GM12878 (cell line): ENCODE data around the gene UBAC2. TPM values are rescaled to one million over a fixed set of nuclear protein-coding genes. Genes with fewer than 3 reads are reported as not detected.

Experiments used
- ATAC-seq: fragments of 200-7000 bp; cut with Tn5 transposase; 3 replicates; pipeline ENCODE4 v1.9.1; 2020; ENCODE audit warnings: mild to moderate bottlenecking, moderate library complexity
- BruUV-seq: library from RNA; stranded (reverse); fragments of 400-500 nt; replicated peaks from 2 replicates; lab custom pipeline; 2021; lab: Mats Ljungman, UMichigan
- CTCF ChIA-PET: fragments of 300-600 bp; sonication (Branson Sonifier 250); formaldehyde crosslinking; extraction: SDS; loops from one replicate; lab custom pipeline; 2021; ENCODE audit warnings: inconsistent platforms; lab: Yijun Ruan, JAX
- POLR2A ChIA-PET: fragments of 350-600 bp; formaldehyde crosslinking; extraction: SDS; loops from one replicate; lab custom pipeline; 2021; ENCODE audit warnings: inconsistent platforms; lab: Charles Lee
- RAD21 ChIA-PET: fragments of 300-600 bp; sonication (Branson Sonifier 250); formaldehyde crosslinking; loops from one replicate; lab custom pipeline; 2023; ENCODE audit warnings: antibody characterized with exemption; ENCODE audit not compliant: unreplicated experiment; lab: Charles Lee
- SMC1A ChIA-PET: fragments of 300-600 bp; sonication (Branson Sonifier 250); formaldehyde crosslinking; loops from one replicate; lab custom pipeline; 2023; ENCODE audit not compliant: unreplicated experiment, uncharacterized antibody; lab: Charles Lee
- DNase-seq: peaks from one replicate; pipeline ENCODE4 v3.0.0-alpha.2; 2011; ENCODE audit warnings: low read depth, low spot score
- FAIRE-seq: peaks from 3 replicates; lab custom pipeline; 2011; peaks lifted over from hg19 to GRCh38; lab: Jason Lieb, UNC
- H2AFZ ChIP-seq: 2 replicates; pipeline ENCODE4 v1.6.0; 2011; ENCODE audit warnings: low read depth, low read length, control low read depth; ENCODE audit not compliant: control insufficient read depth
- H3K27ac ChIP-seq: 2 replicates; pipeline ENCODE4 v1.5.1; 2011; ENCODE audit warnings: control low read depth; ENCODE audit not compliant: control insufficient read depth, insufficient read depth
- H3K27me3 ChIP-seq, 2 experiments: replicated peaks in 1 of 2; 2 replicates each; pipeline versions ENCODE4 v1.6.0 to v1.6.1; 2011; ENCODE audit warnings: low read length in 1 of 2; ENCODE audit not compliant: control insufficient read depth in 2 of 2, insufficient read depth in 2 of 2
- H3K36me3 ChIP-seq, 2 experiments: 2 replicates each; pipeline ENCODE4 v1.5.1; 2011; ENCODE audit warnings: low read length in 1 of 2; ENCODE audit not compliant: control insufficient read depth in 2 of 2, insufficient read depth in 2 of 2
- H3K4me1 ChIP-seq: 2 replicates; pipeline ENCODE4 v1.6.1; 2011; ENCODE audit warnings: mild to moderate bottlenecking, low read length, moderate library complexity, mixed read lengths; ENCODE audit not compliant: control insufficient read depth, insufficient read depth
- H3K4me2 ChIP-seq: 2 replicates; pipeline ENCODE4 v1.6.0; 2011; ENCODE audit warnings: control low read depth; ENCODE audit not compliant: control insufficient read depth, insufficient read depth
- H3K4me3 ChIP-seq: fragments of 200-600 bp; sonication (generic); 2 replicates; pipeline ENCODE4 v1.5.1; 2016
- H3K79me2 ChIP-seq: 2 replicates; pipeline ENCODE4 v1.6.0; 2011; ENCODE audit warnings: low read length; ENCODE audit not compliant: control insufficient read depth, insufficient read depth
- H3K9ac ChIP-seq: 2 replicates; pipeline ENCODE4 v1.8.0; 2011; ENCODE audit warnings: low read length, control low read depth, mixed read lengths; ENCODE audit not compliant: control insufficient read depth, insufficient read depth
- H3K9me3 ChIP-seq: replicated peaks from 3 replicates; pipeline ENCODE4 v1.5.1; 2011; ENCODE audit warnings: mild to moderate bottlenecking, low read length; ENCODE audit not compliant: control insufficient read depth, insufficient read depth
- H4K20me1 ChIP-seq: 2 replicates; pipeline ENCODE4 v1.6.0; 2011; ENCODE audit not compliant: control insufficient read depth, insufficient read depth
- BMI1 ChIP-seq: fragments of 450-650 bp; IDR thresholded peaks from 2 replicates; pipeline ENCODE4 v1.6.1; 2016; ENCODE audit warnings: mild to moderate bottlenecking, moderate library complexity, borderline replicate concordance
- BRCA1 ChIP-seq: IDR thresholded peaks from 2 replicates; pipeline ENCODE4 v1.6.1; 2011; ENCODE audit warnings: low read depth, low read length, improper control_type of control experiment
- CBX3 ChIP-seq: fragments of 200-600 bp; sonication (generic); IDR thresholded peaks from 2 replicates; pipeline ENCODE4 v1.6.1; 2016; ENCODE audit warnings: low read depth, borderline replicate concordance
- CBX5 ChIP-seq: sonication (generic); IDR thresholded peaks from 2 replicates; pipeline ENCODE4 v1.6.1; 2016; ENCODE audit warnings: low read depth, moderate library complexity, mild to moderate bottlenecking, inconsistent platforms
- CEBPB ChIP-seq, 2 experiments: fragments of 150-350 bp in 1 of 2; IDR thresholded peaks; 2 replicates each; pipeline ENCODE4 v1.6.1; 2012 to 2014; ENCODE audit warnings: low read depth in 2 of 2, low read length in 2 of 2, borderline replicate concordance in 1 of 2, inconsistent platforms in 1 of 2
- FOXK2 ChIP-seq: fragments of 450-650 bp; IDR thresholded peaks from 2 replicates; pipeline ENCODE4 v1.6.1; 2017; ENCODE audit warnings: mild to moderate bottlenecking, moderate library complexity
- FOXM1 ChIP-seq: IDR thresholded peaks from 2 replicates; pipeline ENCODE4 v1.6.1; 2012; ENCODE audit warnings: low read depth, mild to moderate bottlenecking, inconsistent platforms, low read length, moderate library complexity
- HDGF ChIP-seq: fragments of 450-650 bp; IDR thresholded peaks from 2 replicates; pipeline ENCODE4 v1.6.1; 2016; ENCODE audit warnings: antibody characterized with exemption
- KLF5 ChIP-seq: fragments of 450-650 bp; IDR thresholded peaks from 2 replicates; pipeline ENCODE4 v1.6.1; 2014; ENCODE audit warnings: mild to moderate bottlenecking; ENCODE audit not compliant: partially characterized antibody
- POLR2A ChIP-seq: IDR thresholded peaks from 2 replicates; pipeline ENCODE4 v1.6.1; 2011; ENCODE audit warnings: low read depth, mild to moderate bottlenecking, low read length
- SRF ChIP-seq, 2 experiments: IDR thresholded peaks; 2 replicates each; pipeline ENCODE4 v1.6.1; 2011; ENCODE audit warnings: low read depth in 2 of 2, low read length in 2 of 2, mild to moderate bottlenecking in 1 of 2, moderate library complexity in 1 of 2
- SUZ12 ChIP-seq: fragments of 200-600 bp; sonication (generic); IDR thresholded peaks from one replicate; pipeline ENCODE4 v1.6.1; 2018; ENCODE audit warnings: antibody characterized with exemption, mild to moderate bottlenecking; ENCODE audit not compliant: unreplicated experiment
- TARDBP ChIP-seq: IDR thresholded peaks from 2 replicates; pipeline ENCODE4 v1.6.1; 2016; ENCODE audit warnings: borderline replicate concordance
- YY1 ChIP-seq: IDR thresholded peaks from 2 replicates; pipeline ENCODE4 v1.6.1; 2011; ENCODE audit warnings: low read depth, mild to moderate bottlenecking, low read length
- ZNF274 ChIP-seq: IDR thresholded peaks from one replicate; pipeline ENCODE4 v1.8.0; 2011; ENCODE audit not compliant: insufficient read length, insufficient read depth
- ZNF384 ChIP-seq: IDR thresholded peaks from 2 replicates; pipeline ENCODE4 v1.6.1; 2012; ENCODE audit warnings: low read depth, mild to moderate bottlenecking, low read length, improper control_type of control experiment, borderline replicate concordance
- WGBS: methylation state at CpG from one replicate; pipeline ENCODE4 v1.1.6; 2016; ENCODE audit warnings: low lambda C conversion rate; ENCODE audit not compliant: insufficient replicate concordance, insufficient coverage; ENCODE audit errors: missing lambda C conversion rate; 5-methylcytosine and 5-hydroxymethylcytosine counted together
- in situ Hi-C: fragments of 300-500 bp; cut with MboI; formaldehyde crosslinking; loops from 9 replicates; pipeline ENCODE4 v1.14.3; 2018; ENCODE audit warnings: mixed read lengths
- intact Hi-C: fragments of 100-400 bp; cut with micrococcal nuclease; formaldehyde crosslinking; loops from one replicate; pipeline ENCODE4 v1.14.2; 2022; ENCODE audit not compliant: unreplicated experiment
- polyA plus RNA-seq, 11 experiments: library from polyadenylated mRNA; depleted of rRNA in 4 of 11; unstranded in 6 of 11; stranded (reverse) in 5 of 11; fragments of >200 nt; fragmentation: Nextera tagmentation in 4 of 11; fragmentation: Illumina TruSeq in 1 of 11; extraction: Ambion mirVana in 4 of 11; extraction: Trizol in 1 of 11; gene quantifications; 1 replicate in 1 of 11; 2 replicates in 10 of 11; pipeline versions ENCODE4 v1.2.1 to v1.2.3, GENCODE V29; 2011 to 2016; ENCODE audit warnings: inconsistent platforms in 2 of 11, missing spikeins in 2 of 11, low read depth in 1 of 11
- total RNA-seq, 4 experiments: library from RNA; depleted of rRNA in 3 of 4; stranded (reverse); fragments of >200 nt in 3 of 4; fragmentation: Illumina TruSeq in 1 of 4; extraction: Trizol in 1 of 4; gene quantifications; 2 replicates each; pipeline versions ENCODE4 v1.2.1 to v1.2.3, GENCODE V29; 2013 to 2021
- TF ChIP-seq, protein P1 (sequence below): IDR thresholded peaks from 2 replicates; pipeline ENCODE4 v1.6.1; 2011; ENCODE audit warnings: low read depth, low read length, improper control_type of control experiment, borderline replicate concordance
- TF ChIP-seq, protein P2 (sequence below): fragments of 150-350 bp; IDR thresholded peaks from 2 replicates; pipeline ENCODE4 v1.6.1; 2014; ENCODE audit warnings: mild to moderate bottlenecking, low read depth, low read length
- TF ChIP-seq, protein P3 (sequence below): IDR thresholded peaks from 2 replicates; pipeline ENCODE4 v1.6.1; 2012; ENCODE audit warnings: low read depth, low read length, improper control_type of control experiment

Gene UBAC2
- total and polyA plus RNA-seq, 10 of the 15 experiments (the other 5 are each of a cell fraction or from before 2014, with no cell fraction given) = 3.0 to 54.6 (median 17.4) TPM

DNA sequence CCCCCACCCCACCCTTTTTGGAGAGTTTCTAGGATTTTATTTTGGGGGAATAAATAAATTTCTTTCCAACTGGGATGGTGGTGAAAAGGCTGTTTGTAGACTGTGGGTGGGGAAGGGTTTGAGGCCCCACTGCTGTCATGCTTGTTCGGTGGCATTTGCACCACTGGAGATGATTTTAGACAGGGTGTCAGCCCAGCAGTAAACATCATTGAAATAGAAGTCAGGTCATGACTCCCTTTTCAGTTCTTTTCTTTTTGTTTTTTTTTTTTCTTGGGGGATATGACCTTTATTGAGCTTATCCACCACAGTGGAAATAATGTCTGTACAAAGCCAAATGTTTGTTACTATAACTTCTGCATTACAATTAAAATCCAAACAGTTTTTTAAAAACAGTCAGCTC, 14.1 kb downstream of the UBAC2 start:
- 62% methylated on average over 1 of the region's 1 CpG for WGBS
- ChIA-PET POLR2A (interaction anchor here (0.6 kb wide), 3 partner anchors 8 to 23 kb away, joined by 3 to 9 read pairs (median 6); no protein-coding TSS in a partner anchor), RAD21 (interaction anchor here (0.6 to 1.5 kb wide), 5 partner anchors 10 to 51 kb away, joined by 3 to 5 read pairs (median 4); partner anchors contain the start of gene GPR18), SMC1A (interaction anchor here (0.7 to 1.6 kb wide), 9 partner anchors 8 to 80 kb away, joined by 3 to 6 read pairs (median 4); partner anchors contain the start of gene GPR18), CTCF (interaction anchor here (0.7 to 1.5 kb wide), 4 partner anchors 10 to 55 kb away, joined by 3 to 5 read pairs (median 3); no protein-coding TSS in a partner anchor)
- peaks cover 40% of the 10 kb centered on the region for H3K79me2 ChIP-seq
- no peaks in the 10 kb centered on the region; a peak in 1 of 4 replicates for H3K36me3 ChIP-seq
- no peak overlapping the region for H3K27ac ChIP-seq
- ATAC-seq (peak; percentile 26; the same call in 2 of the 3 replicates), DNase-seq (no peak), FAIRE-seq (no peak)
- H3K4me2 ChIP-seq = no peak overlapping the region; the same call in 1 of the 2 replicates
- no peak overlapping the region for H2AFZ ChIP-seq
- no peaks in the 10 kb centered on the region for H3K9me3 ChIP-seq
- H3K9ac ChIP-seq = no peak overlapping the region
- intact Hi-C loops (no loop called here), in situ Hi-C loops (no loop called here)
- no TSS peak for BruUV-seq
- peaks cover 14% of the 10 kb centered on the region for H3K4me1 ChIP-seq
- H4K20me1 ChIP-seq = no peaks in the 10 kb centered on the region; the same call in 1 of the 2 replicates
- H3K27me3 ChIP-seq = no peaks in the 10 kb centered on the region
- TF ChIP-seq CEBPB (IDR thresholded peaks at IDR 0.05; ENCODE audit: borderline replicate concordance in 1 of 2, low read depth in 2 of 2, low read length in 2 of 2) = no peak
- TF ChIP-seq TARDBP = no peak
- no peak for TF ChIP-seq ZNF274
- TF ChIP-seq, protein P1, sequence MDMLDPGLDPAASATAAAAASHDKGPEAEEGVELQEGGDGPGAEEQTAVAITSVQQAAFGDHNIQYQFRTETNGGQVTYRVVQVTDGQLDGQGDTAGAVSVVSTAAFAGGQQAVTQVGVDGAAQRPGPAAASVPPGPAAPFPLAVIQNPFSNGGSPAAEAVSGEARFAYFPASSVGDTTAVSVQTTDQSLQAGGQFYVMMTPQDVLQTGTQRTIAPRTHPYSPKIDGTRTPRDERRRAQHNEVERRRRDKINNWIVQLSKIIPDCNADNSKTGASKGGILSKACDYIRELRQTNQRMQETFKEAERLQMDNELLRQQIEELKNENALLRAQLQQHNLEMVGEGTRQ = no peak
- no peak for TF ChIP-seq SRF (IDR thresholded peaks at IDR 0.05; ENCODE audit: low read depth in 2 of 2, low read length in 2 of 2)
- TF ChIP-seq, protein P2, sequence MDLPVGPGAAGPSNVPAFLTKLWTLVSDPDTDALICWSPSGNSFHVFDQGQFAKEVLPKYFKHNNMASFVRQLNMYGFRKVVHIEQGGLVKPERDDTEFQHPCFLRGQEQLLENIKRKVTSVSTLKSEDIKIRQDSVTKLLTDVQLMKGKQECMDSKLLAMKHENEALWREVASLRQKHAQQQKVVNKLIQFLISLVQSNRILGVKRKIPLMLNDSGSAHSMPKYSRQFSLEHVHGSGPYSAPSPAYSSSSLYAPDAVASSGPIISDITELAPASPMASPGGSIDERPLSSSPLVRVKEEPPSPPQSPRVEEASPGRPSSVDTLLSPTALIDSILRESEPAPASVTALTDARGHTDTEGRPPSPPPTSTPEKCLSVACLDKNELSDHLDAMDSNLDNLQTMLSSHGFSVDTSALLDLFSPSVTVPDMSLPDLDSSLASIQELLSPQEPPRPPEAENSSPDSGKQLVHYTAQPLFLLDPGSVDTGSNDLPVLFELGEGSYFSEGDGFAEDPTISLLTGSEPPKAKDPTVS = no peak
- no peak for TF ChIP-seq HDGF
- no peak for TF ChIP-seq BMI1
- no peak for TF ChIP-seq ZNF384
- TF ChIP-seq FOXM1 = no peak
- no peak for TF ChIP-seq FOXK2
- no peak for TF ChIP-seq SUZ12
- no peak for TF ChIP-seq CBX5
- TF ChIP-seq POLR2A = no peak
- TF ChIP-seq YY1 = no peak
- no peak for TF ChIP-seq BRCA1
- TF ChIP-seq, protein P3, sequence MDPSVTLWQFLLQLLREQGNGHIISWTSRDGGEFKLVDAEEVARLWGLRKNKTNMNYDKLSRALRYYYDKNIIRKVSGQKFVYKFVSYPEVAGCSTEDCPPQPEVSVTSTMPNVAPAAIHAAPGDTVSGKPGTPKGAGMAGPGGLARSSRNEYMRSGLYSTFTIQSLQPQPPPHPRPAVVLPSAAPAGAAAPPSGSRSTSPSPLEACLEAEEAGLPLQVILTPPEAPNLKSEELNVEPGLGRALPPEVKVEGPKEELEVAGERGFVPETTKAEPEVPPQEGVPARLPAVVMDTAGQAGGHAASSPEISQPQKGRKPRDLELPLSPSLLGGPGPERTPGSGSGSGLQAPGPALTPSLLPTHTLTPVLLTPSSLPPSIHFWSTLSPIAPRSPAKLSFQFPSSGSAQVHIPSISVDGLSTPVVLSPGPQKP = no peak
- no peak for TF ChIP-seq KLF5
- TF ChIP-seq CBX3 = no peak
- no peak overlapping the region for H3K4me3 ChIP-seq
